CD4-positive, alpha-beta T cell treated with Interleukin-17A for 1 hour (primary cell): ENCODE measurements around the gene FEM1B.

Experiments used
- DNase-seq: peaks from one replicate; pipeline ENCODE4 v3.0.0-alpha.2; 2020

Gene FEM1B

DNA sequence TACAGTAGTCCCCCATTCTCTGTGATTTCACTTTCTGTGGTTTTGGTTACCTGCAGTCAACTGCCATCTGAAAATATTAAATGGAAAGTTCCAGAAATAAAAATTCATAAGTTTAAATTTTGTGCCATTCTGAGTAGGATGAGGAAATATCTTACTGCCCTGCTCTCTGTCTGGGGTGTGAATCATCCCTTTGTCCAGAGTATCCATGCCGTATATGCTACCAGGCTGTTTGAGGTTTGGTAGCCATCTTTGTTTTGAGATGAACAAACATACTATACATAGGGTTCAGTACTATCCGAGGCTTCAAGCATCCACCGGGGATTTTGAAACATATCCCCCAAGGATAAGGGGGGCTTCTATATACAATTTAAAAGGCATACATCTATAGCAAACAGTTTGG is 16.3 kb upstream of the FEM1B start:
- DNase-seq: no peak

GRCh38 chr15:68261980-68262379 is 15.6 kb upstream of the FEM1B start:
- DNase-seq: no peak

DNA sequence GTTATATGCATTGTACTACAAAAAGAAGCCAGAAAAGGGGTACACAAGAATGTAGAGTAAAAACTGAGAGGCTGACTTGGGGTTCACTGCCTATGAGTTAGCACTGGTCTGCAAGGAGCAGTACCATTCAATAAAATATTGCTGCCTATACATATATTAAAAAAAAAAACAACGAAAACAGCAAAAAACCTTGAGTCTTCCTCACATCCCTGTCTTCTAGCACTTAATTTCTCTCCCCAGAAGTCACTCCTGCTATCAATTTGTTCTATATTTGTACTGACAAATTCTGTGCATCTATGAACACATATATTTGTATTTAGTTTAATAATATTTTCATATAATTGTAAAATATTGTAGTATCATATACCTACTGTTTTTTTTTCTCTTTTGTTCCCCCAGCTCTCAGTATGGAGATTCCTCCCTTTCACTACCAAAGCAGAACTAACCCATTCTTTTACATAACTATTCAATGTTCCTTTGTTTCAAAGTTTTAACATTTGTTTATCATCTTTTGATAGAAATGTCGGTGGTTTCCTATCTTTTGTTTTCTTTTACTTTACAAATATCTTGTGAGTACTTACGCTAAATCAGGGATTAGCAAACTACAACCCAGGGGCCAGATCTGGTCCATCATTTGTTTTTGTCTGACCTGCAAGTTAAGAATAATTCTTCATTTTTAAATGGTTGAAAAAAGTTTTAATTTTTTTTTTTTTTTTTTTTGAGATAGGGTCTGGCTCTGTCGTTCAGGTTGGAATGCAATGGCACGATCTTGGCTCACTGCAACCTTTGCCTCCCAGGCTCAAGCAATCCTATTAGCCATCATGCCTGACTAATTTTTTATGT is 14.8 kb upstream of the FEM1B start:
- DNase-seq: no peak

GRCh38 chr15:68264282-68264681 is 13.3 kb upstream of the FEM1B start:
- DNase-seq: no peak

DNA sequence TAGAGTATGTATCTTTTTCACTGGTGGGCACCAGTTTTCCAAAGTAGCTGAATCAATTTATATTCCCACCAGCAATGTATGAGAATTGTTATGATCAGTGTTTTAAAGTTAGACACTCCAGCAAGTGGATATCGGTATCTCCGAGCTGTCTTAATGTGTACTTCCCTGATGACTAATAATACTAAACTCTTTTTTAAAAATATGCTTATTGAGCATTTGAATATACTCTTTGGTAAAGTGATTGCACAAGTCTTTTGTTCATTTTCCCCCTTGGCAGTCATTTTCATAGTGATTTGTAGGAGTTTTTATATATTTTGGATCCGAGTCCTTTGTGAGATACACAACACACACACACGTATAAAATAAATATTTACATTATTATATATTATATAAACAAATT is 12.5 kb upstream of the FEM1B start:
- DNase-seq: no peak

DNA sequence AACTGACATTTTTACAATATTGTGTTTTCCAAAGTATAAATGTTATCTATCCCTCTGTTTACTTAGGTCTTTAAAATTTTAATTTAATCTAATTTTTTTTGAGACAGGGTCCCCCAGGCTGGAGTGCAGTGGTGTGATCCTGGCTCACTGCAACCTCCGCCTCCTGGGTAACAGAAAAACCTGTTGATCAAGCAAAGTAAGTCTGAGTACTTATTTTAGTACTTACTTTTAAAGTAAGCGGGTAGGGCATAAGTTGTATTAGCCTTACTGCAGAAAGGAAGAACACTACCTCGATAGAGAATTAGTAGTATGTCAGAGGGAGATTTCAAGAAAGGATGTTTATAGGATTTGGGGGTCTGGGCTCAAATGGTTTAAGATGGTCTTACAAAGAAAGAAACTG is 11.9 kb upstream of the FEM1B start:
- DNase-seq: no peak

GRCh38 chr15:68268405-68268804 is 9.1 kb upstream of the FEM1B start:
- no peak for DNase-seq

DNA sequence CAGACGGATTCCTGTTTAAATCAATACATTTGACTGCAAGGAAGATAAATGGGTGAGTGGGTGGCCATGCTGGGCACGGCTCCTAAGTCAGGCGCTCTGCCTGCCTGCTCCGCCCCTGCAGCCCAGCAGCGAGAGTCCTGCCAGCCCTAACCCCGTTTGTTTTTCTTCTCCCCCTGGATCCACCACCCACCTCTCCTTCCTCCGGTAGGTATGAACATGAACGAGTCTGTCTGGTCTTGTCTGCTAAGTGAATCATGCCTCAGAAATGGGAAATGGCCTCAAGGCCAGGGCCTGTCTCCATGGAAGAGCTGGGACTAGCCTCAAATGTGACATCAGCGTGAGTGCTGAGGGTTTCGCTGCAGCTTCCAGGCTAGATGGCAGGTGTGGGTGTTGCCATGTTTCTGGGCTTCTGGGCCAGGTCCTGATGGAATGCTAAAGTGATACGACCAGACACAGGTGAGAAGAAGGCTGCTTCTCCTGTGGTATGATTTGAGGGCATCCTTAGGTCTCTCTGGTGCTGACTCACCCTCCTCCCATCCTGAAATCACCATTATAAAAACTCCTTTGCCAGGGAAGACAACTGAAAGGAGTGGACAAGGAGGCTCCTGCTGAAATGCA is 5.6 kb upstream of the FEM1B start:
- DNase-seq: no peak

DNA sequence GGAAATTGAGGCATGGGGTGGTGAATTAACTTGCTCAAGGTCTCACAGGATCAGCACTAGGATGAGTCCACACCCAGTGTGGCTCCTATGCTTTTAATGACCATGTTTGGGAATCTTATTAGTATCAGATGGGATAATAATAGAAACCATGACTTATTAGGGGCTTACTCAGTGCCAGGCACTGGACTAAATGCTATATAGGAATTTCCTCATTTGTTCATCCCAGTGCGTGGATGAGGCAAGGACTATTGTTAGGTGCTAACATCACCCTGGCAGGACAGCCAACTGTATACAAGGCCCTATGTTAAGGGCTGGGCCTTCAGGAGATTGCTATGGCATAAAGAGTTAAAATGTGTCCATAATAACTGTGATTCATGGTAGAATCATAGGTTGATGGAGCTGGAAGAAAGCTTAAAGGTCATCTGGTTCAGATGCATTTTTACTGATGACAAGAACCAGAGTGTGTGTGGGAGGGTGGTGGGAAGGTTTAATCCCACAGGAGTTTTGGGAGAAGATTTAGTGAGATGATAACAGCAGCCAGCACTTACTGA is 4.7 kb upstream of the FEM1B start:
- DNase-seq: no peak

DNA sequence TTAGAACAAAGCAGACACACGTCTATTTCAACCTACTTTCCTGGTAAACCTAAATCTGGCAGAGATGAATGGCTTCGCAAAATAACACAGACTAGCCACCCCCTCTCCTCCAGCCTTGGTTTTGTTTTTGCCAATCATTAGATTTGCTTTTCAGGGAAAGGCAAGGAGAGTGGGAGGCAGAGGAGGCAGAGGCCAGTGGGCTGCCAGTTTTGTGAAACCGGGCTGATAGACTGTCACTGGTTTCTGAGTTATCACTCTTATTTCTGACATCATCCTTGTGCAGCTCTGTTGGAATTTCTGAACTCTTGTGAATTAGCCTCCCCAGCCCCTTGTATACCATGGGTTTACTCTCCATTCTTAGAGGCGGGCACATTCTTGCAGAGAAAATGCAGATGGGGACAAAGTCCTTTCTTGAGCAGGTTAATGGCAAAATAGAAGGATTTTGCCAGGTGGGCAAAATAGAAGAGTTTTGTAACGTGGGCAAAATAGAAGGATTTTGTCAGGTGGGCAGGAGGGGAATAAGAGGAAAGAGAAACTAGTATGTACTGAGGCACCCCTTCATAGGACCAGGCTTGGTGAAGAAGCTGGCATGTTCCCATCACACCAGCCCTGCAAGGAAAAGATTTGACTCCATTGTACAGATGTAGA is 3.2 kb upstream of the FEM1B start:
- DNase-seq: no peak

DNA sequence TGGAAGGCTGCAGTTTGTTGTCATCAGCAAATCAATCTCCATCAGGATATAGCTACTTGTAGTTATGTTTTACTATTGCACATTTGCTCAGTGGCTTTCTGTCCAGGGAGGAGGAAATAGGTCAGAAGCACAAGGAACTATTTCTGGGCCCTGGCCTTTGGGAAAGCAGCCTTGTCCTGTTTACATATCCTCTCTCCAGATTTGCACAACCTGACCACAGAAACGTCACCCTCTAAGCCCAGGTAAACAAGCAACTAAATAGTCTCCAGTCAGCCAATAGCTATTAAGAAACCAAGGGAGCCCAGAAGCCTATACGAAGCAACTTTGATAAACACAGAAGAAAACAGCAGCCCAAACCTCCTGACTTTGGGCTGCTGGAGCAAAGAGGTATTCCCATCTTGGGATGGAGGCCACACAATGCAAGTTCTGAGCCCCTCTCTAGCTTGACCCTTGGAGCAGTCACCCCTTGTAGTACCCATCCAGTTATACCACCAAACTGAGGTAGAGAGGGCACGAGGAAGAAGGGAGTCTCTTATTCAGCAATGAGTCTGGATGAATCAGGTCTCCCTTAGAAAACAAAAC is 2.3 kb upstream of the FEM1B start:
- DNase-seq: no peak

DNA sequence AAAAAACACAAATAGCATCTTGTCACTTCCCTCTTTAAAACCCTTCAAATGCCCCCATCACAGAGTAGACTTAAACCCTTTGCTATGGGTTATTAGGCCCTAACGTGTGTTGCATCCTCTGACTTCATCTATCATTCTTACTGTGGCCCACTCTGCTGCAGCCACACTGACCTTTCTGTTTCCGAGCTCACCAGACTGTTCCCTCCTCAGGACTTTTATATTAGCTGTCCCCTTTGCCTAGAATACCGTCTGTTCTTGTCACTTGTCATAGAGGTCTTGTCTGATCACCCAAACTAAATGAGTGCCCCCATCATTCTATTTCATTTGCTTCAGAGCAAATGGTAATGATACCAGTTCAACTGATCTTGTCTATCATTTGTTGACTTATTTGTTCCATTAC is 877 bp upstream of the FEM1B start:
- no peak for DNase-seq

GRCh38 chr15:68277131-68277602 is 378 bp upstream of the FEM1B start:
- no peak for DNase-seq

DNA sequence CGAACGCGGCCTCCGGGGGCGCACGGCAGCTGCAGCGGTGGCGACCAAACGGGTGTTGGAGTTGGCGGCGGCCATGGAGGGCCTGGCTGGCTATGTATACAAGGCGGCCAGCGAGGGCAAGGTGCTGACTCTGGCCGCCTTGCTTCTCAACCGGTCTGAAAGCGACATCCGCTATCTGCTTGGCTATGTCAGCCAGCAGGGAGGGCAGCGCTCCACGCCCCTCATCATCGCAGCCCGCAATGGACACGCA is 725 bp downstream of the FEM1B start:
- DNase-seq: no peak

DNA sequence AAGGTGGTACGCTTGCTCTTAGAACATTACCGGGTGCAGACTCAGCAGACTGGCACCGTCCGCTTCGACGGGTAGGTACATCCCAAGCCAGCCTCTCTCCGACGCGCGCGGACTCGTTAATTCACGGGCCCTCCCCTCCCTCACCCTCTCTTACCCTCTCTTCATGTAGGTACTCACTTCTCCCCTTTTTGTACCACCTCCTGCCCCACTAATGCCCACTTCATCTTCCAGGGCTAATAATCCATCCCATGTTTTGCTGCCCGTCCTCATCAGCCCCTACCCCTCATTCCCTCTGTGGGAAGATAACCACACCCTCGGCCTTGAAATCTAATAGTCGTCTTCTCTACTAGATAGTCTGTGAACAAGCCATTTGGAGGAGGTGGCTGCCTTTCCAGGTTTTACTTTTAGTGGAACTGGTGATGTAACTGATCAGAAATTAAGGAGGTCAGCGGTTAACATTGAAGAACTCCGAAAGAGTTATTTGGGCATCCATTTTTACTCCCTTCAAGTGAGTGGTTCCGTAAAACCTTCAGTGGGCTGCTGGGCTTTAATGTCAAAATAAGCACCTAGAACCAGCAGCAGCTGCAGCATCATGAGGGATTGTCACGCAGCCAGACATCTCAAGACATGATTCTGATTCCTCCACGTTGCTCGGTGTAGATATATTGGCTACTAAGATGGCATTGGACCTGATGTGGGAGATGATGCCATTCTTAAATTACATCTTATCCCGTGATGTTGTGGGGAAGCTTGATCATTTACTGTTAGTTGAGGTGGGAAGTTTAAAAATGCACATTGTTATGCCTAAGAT is 1.3 kb downstream of the FEM1B start:
- DNase-seq: no peak

DNA sequence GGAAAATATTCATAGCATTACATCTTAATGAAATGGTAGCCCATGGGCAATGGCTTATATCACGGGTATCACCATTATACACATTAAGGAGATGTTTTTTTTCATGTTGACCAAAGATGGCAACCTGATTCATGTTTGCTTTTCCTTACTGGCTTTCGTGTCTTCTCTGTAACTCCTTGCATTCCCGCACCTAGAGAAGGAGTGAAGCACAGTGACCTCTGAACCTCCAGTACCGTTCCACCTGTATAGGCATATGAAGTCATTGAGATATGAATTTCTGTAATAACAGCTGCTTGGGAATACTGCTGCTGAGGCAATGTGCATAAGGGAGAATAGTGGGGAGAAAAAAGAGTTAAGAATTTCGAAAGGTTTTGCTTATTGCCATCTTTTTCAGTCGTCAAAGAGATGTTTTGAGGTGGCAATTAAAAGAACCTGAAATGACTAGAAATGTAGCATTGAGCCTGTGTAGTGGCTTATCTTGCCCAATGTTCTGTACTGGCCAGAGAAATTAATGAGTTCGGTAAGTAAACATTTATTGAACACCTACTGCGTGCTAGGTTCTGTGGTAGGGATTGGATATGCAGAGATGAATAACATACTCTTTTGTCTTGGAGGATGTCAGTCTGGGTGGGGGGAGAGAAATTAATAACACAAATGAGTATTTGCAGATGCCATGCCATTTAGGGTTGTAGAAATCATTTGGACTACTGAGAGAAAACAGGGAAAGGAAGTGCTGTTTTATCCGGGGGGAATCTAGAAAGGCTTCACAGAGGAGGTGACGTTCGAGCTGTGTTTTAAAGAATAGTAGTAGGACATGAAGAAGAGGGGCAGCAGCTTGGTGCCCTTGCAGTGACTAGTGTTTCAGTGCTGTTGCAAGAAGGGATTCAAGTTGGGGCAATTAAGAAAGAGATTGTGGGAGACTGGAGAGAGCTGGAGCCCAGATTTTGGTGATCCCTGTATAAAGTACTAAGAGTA is 2.5 kb downstream of the FEM1B start:
- DNase-seq: no peak

GRCh38 chr15:68281008-68281407 is 3.5 kb downstream of the FEM1B start:
- no peak for DNase-seq

GRCh38 chr15:68283401-68283800 is 5.9 kb downstream of the FEM1B start:
- no peak for DNase-seq

GRCh38 chr15:68284616-68285258 is 7.2 kb downstream of the FEM1B start:
- DNase-seq: no peak

GRCh38 chr15:68285259-68285980 is 7.9 kb downstream of the FEM1B start:
- DNase-seq: no peak
